Large intestine (tissue), 3 donors: ENCODE results near the gene BCL2. TPM values are rescaled to one million over a fixed set of nuclear protein-coding genes. Genes with fewer than 3 reads are reported as not detected.
A peak's percentile ranks its signal among the peaks of the same experiment; 100 is the strongest.

Experiments used
- DNase-seq, 2 donors: peaks; one replicate each; pipeline versions ENCODE4 v3.0.0 to v3.0.0-alpha.2; 2013
- H3K27ac ChIP-seq: one replicate; pipeline ENCODE4 v1.5.1; 2013; ENCODE audit warnings: low read length
- H3K27me3 ChIP-seq: 2 replicates; pipeline ENCODE4 v1.6.1; 2013; ENCODE audit warnings: low read length; ENCODE audit not compliant: control insufficient read depth, insufficient read depth
- H3K36me3 ChIP-seq: 2 replicates; pipeline ENCODE4 v1.6.1; 2013; ENCODE audit warnings: low read length; ENCODE audit not compliant: control insufficient read depth, insufficient read depth
- H3K4me1 ChIP-seq: one replicate; pipeline ENCODE4 v1.6.1; 2013; ENCODE audit warnings: low read length; ENCODE audit not compliant: control insufficient read depth, insufficient read depth
- H3K4me3 ChIP-seq: one replicate; pipeline ENCODE4 v1.5.1; 2013; ENCODE audit warnings: low read length
- H3K9me3 ChIP-seq: one replicate; pipeline ENCODE4 v1.6.1; 2013; ENCODE audit warnings: mild to moderate bottlenecking, low read depth, low read length, moderate library complexity; ENCODE audit not compliant: control insufficient read depth
- WGBS: methylation state at CpG from one replicate; pipeline ENCODE4 v1.1.5; 2013; ENCODE audit warnings: low lambda C conversion rate; ENCODE audit not compliant: insufficient coverage; 5-methylcytosine and 5-hydroxymethylcytosine counted together
- polyA plus RNA-seq: library from polyadenylated mRNA; unstranded; fragments of 120-200 nt; gene quantifications from one replicate; pipeline ENCODE4 v1.2.1, GENCODE V29; 2013

The BCL2 gene
- polyA plus RNA-seq, 1 donor: 8.8 TPM

GRCh38 chr18:63189817-63190216 is 129.8 kb downstream of the BCL2 start:
- H3K36me3 ChIP-seq: no peaks in the 10 kb centered on the region
- DNase-seq: no peak
- no CpG with 5 or more reads among the region's 2 CpGs for WGBS

GRCh38 chr18:63189041-63189440 is 130.5 kb downstream of the BCL2 start:
- no peaks in the 10 kb centered on the region for H3K36me3 ChIP-seq
- no peak overlapping the region for H3K4me3 ChIP-seq
- DNase-seq: no peak
- H3K27me3 ChIP-seq: no peaks in the 10 kb centered on the region
- H3K9me3 ChIP-seq: no peaks in the 10 kb centered on the region
- no CpG with 5 or more reads among the region's 2 CpGs for WGBS
- H3K27ac ChIP-seq: no peak overlapping the region
- peaks cover 17% of the 10 kb centered on the region for H3K4me1 ChIP-seq

More at GRCh38 chr18:63189817-63190216, 129.8 kb downstream of the BCL2 start:
- no peaks in the 10 kb centered on the region for H3K27me3 ChIP-seq
- no peak overlapping the region for H3K27ac ChIP-seq
- peaks cover 16% of the 10 kb centered on the region for H3K4me1 ChIP-seq
- H3K4me3 ChIP-seq: no peak overlapping the region
- H3K9me3 ChIP-seq: no peaks in the 10 kb centered on the region

- no peak for DNase-seq
- Histone ChIP-seq H3K36me3 (no peaks in the 10 kb centered on the region), H3K27me3 (no peaks in the 10 kb centered on the region), H3K4me3 (no peak overlapping the region), H3K9me3 (no peaks in the 10 kb centered on the region), H3K4me1 (peaks cover 28% of the 10 kb centered on the region), H3K27ac (no peak overlapping the region)
- no CpG with 5 or more reads among the region's 6 CpGs for WGBS
These were observed 131.6 kb downstream of the BCL2 start for GRCh38 chr18:63187791-63188460.

DNA sequence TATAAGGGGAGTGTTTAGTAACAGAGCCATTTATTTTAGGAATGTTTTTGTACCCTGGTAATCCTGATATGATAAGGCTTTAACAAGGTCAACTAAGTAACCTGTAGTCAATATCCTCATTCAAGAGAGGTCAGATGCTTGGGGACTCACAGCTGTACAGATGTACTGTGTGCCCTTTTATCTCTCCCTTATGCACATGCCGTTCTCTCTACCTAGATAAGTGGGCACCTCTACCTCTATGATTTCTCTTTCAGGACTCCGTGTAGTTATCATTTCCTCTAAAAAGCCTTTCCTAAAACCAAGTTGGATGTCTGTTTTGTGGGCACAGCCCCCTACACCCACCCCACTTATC is 132.4 kb downstream of the BCL2 start:
- Histone ChIP-seq H3K36me3 (no peaks in the 10 kb centered on the region), H3K9me3 (no peaks in the 10 kb centered on the region), H3K4me1 (peaks cover 35% of the 10 kb centered on the region), H3K27ac (no peak overlapping the region), H3K4me3 (no peak overlapping the region), H3K27me3 (no peaks in the 10 kb centered on the region)
- WGBS: 50% methylated on average over 1 of the region's 2 CpGs
- no peak for DNase-seq

- no peak overlapping the region for H3K4me3 ChIP-seq
- WGBS: 36% methylated on average over 1 of the region's 2 CpGs
- DNase-seq: no peak
- no peaks in the 10 kb centered on the region for H3K36me3 ChIP-seq
- H3K27ac ChIP-seq: no peak overlapping the region
- peaks cover 41% of the 10 kb centered on the region for H3K4me1 ChIP-seq
- no peaks in the 10 kb centered on the region for H3K27me3 ChIP-seq
- no peaks in the 10 kb centered on the region for H3K9me3 ChIP-seq
These were observed 132.9 kb downstream of the BCL2 start for GRCh38 chr18:63186520-63187222.

DNA sequence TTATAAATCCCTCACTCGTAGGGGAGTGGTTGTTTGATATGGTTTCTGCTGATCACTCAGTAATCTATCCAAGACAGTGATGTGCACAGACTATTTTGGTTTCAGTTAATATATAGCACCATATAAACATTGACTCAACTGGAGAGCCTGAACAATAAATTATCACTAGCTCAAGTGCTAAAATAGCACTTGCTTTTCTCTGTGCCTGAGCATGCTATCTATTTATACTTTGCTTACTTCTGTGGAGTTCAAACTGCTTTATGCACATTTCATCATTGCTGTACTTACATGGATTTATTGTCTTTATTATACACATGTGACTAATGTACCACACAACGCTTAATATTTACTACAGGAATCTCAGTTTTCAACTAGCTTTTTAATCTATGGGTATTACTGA is 133.6 kb downstream of the BCL2 start:
- H3K27me3 ChIP-seq: no peaks in the 10 kb centered on the region
- no peak overlapping the region for H3K27ac ChIP-seq
- H3K4me1 ChIP-seq: peaks cover 42% of the 10 kb centered on the region
- no peak for DNase-seq
- no peaks in the 10 kb centered on the region for H3K36me3 ChIP-seq
- WGBS: 20% methylated on average over 1 of the region's 2 CpGs
- H3K4me3 ChIP-seq: no peak overlapping the region
- no peaks in the 10 kb centered on the region for H3K9me3 ChIP-seq

- H3K4me1 ChIP-seq: peaks cover 46% of the 10 kb centered on the region
- no peak overlapping the region for H3K27ac ChIP-seq
- 100% methylated on average over 1 of the region's 8 CpGs for WGBS
These were observed 135.4 kb downstream of the BCL2 start for GRCh38 chr18:63183952-63184770.

GRCh38 chr18:63183378-63183777 is 136.2 kb downstream of the BCL2 start:
- H3K9me3 ChIP-seq: no peaks in the 10 kb centered on the region
- H3K4me3 ChIP-seq: no peak overlapping the region
- no peaks in the 10 kb centered on the region for H3K36me3 ChIP-seq
- no peak for DNase-seq
- peak overlapping the region; percentile 53 for H3K27ac ChIP-seq
- H3K4me1 ChIP-seq: peaks cover 54% of the 10 kb centered on the region
- no peaks in the 10 kb centered on the region for H3K27me3 ChIP-seq
- no CpG with 5 or more reads among the region's 9 CpGs for WGBS

More at GRCh38 chr18:63183952-63184770, 135.4 kb downstream of the BCL2 start:
- Histone ChIP-seq H3K27me3 (no peaks in the 10 kb centered on the region), H3K4me3 (no peak overlapping the region), H3K9me3 (no peaks in the 10 kb centered on the region), H3K36me3 (no peaks in the 10 kb centered on the region)
- no peak for DNase-seq

DNA sequence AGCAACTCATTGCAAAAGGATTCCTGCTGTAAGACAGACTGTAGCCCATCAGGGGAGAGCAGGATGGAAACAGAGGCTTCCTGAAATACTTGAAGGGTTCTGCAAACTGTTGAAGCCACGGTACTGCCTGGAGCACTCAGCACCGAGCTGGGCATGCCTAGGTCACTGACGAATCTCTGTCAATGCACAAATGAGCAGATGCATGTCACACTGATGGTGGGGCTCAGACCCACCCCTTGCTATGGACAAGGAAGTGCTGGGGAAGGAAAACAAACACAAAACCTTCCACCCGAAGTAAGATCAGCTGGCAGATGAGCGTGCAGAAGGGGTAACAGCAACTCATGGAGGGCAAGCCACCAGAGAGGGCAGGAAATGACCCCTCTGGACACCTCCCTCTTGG is 136.7 kb downstream of the BCL2 start:
- Histone ChIP-seq H3K4me1 (peaks cover 58% of the 10 kb centered on the region), H3K27ac (peak overlapping the region; percentile 53), H3K9me3 (no peaks in the 10 kb centered on the region), H3K4me3 (no peak overlapping the region), H3K36me3 (no peaks in the 10 kb centered on the region), H3K27me3 (no peaks in the 10 kb centered on the region)
- no peak for DNase-seq
- no CpG with 5 or more reads among the region's 5 CpGs for WGBS

- H3K27ac ChIP-seq: peak overlapping the region; percentile 53
- H3K4me3 ChIP-seq: no peak overlapping the region
- peak; percentile 42 to 72 for DNase-seq
- H3K27me3 ChIP-seq: no peaks in the 10 kb centered on the region
- H3K36me3 ChIP-seq: no peaks in the 10 kb centered on the region
- no CpG with 5 or more reads among the region's 5 CpGs for WGBS
- peaks cover 60% of the 10 kb centered on the region for H3K4me1 ChIP-seq
- H3K9me3 ChIP-seq: no peaks in the 10 kb centered on the region
These were observed 137.2 kb downstream of the BCL2 start for GRCh38 chr18:63182310-63182772.
